Stimulated activated CD4-positive, alpha-beta T cell treated with anti-CD3 and anti-CD28 coated beads, Interleukin-1b, Interleukin-23, amount 100 ng/mL, for 1 hour (primary cell): ENCODE results near the gene CCDC150.
"Not testable (repeated sequence)": the region's sequence is repeated elsewhere in the genome, so short reads cannot be mapped to it uniquely, and the experiment has no call there.

Experiments
- DNase-seq, 2 donors: peaks; one replicate each; pipeline ENCODE4 v3.0.0-alpha.2; 2020; ENCODE audit warnings: low read depth in 2 of 2

CCDC150 gene

GRCh38 chr2:196639180-196640030 is at the start of gene CCDC150:
TSS of gene CCDC150 (plus strand) at chr2:196639715. CDS start at chr2:196639767, 52 bp downstream.
- DNase-seq = peak; percentile 81 to 83

DNA sequence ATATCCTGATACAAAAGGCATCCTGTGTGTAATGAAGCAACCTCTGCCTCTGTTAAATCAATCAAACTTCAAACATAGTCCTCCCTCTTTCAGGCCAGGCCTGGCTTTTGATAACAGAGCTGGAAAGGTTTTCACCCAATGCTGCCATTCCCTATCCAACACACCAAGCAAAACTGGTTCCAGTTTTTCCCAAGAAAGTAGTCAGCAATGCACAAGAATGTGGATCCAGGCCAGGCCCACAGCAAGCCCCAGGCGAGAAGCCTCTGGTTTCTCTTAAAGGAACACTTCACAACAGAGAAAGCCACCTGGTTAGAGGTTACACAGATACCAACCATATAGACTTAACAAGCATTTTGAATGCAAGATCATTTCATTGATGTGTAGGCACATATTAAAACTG is 49.2 kb upstream of the CCDC150 start:
- DNase-seq = no peak

DNA sequence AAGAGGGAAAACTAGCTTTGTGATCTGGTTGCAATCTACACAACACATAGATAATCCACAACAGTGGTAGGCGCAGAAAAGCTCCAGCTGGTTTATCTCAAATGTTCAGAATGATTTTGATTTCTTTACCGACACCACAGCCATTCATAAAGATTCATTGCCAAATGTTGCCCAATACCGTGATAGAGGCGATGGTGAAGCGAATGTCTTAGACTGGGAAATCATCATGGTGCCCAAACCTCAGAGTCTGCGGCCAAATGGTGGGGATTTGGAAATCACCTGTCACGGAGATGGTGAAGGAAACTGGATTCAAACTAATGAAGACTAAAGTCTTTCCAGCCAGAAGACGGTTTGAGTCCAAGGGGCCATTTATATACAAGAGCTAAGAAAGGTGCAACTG is 48.5 kb upstream of the CCDC150 start:
- no peak for DNase-seq

- no peak for DNase-seq
Observed at GRCh38 chr2:196591621-196592022, 47.9 kb upstream of the CCDC150 start.

DNA sequence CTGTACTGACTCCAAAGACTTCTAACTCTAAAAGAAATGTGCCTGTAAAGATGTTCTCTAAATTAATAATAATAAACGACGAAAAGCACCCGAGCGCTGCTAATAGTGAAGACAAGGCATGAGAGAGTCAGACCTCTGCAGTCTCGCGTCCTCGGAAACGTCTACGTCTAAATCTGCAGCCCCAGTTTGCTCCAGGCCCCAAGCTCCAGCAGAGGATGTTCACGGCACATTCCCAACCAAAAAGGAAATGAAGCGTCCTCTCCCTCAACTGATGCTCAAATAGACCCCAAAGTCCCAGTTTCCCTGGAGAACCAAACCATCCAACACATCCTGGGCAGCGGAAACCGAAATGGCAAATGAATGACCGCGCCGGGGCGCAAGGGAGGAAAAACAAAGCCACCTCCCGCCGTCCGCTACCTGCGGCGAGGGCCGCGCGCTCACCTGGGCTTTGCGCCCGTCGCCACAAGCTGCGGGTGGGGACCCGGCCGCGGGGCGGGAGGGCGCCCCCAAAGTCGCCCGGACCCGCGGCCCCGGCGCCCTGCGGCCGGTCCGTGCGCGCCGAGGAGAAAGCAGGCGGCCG is 47.1 kb upstream of the CCDC150 start:
- DNase-seq = no peak

DNA sequence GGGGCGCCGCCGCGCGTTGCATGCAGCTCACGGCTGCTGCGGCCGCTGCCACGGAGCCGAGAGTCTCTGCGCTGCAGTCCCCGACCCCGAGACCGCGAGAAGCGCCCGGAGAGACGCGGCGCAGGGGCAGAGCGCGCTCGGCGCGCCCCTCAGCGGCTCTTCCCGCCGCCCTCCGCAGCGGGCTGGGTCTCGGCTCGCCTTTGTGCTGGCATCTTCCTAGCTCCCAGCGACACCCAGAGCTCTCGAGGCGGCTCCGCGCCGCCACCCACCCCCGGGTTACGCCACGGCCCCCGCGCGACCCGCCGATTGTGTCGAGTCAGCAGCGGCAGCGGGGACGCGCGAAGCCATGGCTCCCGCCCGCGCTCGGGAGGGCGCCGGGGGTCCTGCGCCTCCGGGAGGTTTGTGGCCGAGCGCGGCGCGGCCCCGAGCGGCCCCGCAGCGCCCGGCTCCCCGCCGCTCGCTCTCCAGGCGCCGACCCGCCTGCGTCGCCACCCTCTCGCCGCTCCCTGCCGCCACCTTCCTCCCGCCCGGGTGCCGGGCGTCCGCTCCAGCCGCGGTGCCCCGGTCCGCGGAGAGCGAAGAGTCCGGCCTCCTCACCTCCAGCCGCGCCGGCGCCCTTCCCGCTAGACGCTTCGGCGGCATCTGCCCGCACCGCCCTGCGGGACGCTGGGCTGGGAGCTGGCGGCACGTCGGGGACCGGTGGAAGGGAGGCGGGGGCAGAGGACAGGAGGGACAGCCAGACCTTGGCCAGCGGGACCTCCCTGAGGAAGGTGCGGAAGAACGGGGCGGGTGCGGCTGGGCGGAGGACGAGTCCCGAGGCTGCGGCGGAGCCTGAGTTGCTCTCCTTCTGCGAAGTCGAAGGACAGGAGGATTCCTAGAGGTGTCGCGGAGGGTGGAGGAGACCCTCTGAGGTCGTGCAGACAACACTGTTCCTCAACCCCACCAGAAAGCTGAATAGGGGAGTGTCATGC is 46.3 kb upstream of the CCDC150 start, which contains the start of gene HECW2:
TSS of gene HECW2 (minus strand) at position 644 of the 971 bp plus-strand sequence.
- DNase-seq = no peak

- DNase-seq = no peak
Observed at GRCh38 chr2:196594158-196594557, 45.4 kb upstream of the CCDC150 start.

DNA sequence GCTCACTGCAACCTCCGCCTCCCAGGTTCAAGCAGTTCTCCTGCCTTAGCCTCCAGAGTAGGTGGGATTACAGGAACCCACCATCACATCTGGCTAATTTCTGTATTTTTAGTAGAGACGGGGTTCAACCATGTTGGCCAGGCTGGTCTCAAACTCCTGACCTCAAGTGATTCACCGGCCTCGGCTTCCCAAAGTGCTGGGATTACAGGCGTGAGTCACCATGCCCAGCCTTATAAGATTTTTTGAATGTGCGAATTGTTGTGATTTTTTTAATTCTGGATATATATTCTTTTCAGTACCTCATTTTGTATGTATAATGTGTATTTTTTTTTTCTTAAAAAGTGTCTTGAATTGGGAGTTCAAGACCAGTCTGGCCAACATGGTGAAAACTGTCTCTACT is 42.0 kb upstream of the CCDC150 start:
- no peak for DNase-seq

- DNase-seq = no peak
Observed at GRCh38 chr2:196598412-196598811, 41.1 kb upstream of the CCDC150 start.

DNA sequence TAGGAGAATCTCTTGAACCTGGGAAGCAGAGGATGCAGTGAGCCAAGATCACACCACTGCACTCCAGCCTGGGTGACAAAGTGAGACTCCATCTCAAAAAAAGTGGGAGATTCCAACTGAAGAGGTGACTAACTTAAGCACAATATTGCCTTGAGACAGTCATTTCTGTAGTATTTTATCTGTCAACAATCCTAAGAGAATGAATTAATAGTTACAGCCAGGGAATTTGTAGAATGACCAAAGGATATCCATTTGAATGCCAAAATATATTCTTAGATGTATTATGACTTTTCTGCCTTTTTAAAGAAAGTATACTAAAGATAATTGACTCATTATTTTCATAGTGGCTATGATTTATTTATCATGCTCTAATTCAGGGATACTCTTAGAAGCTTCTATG is 40.7 kb upstream of the CCDC150 start:
- no peak for DNase-seq

DNA sequence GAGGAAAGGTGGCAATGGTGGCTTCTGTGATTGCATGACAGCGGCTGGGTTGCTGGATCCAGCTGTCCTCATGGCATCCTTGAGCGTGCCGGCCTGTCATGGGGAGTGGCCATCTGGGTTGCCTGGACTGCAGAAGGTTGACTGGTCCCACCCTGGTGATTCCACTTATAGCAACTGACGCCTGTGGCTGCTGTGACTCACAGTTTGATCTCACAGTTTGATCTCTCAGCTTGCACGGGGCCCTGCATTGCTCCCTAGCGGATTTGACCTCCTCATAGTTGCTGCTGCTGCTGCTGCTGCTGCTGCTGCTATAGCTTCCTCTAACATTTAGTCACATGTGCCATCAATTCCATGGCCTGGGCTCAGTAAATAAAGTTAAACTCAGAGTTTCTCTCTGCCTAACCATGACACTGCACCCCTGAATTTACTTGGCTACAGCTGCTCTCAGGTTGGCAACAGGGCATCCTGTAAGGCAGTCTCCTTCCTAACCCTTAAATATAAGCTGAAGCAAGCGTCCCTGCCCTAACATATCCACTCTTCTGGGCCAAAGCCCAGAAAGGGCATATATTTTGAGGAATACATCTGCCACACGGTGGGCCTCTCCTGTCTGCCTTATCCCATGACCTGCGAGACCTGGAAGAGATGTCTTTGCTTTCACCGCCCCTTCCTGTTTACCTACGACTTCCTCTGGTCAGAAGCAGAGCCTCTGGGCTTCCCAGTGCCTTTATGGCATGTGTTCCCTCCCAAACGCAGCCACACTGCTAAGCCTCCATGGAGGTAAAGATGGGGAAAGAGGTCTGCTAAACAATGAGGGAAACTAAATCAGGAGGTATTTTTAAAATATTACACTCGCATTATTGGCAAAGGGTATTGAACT is 37.8 kb upstream of the CCDC150 start:
- no peak for DNase-seq

GRCh38 chr2:196604196-196604595 is 35.3 kb upstream of the CCDC150 start:
- DNase-seq = no peak

DNA sequence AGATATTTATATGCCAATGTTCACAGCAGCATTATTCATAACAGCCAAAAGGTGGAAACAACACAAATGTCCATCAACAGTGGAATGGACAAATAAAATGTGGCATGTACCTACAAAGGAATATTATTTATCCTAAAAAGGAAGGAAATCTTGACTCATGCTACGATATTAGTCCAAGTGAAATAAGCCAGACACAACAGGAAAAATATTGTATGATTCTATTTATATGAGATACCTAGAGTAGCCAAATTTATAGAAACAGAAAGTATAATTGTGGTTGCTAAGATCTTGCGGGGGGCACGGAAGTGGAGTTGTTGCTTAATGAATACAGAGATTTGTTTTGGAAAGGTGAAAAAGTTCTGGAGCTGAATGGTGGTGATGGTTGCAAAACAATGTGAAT is 33.0 kb upstream of the CCDC150 start:
- DNase-seq = no peak

GRCh38 chr2:196607073-196607472 is 32.4 kb upstream of the CCDC150 start:
- no peak for DNase-seq

- not testable (repeated sequence) for DNase-seq
Observed at GRCh38 chr2:196607896-196608295, 31.6 kb upstream of the CCDC150 start.

- no peak for DNase-seq
Observed at GRCh38 chr2:196609806-196610205, 29.7 kb upstream of the CCDC150 start.

DNA sequence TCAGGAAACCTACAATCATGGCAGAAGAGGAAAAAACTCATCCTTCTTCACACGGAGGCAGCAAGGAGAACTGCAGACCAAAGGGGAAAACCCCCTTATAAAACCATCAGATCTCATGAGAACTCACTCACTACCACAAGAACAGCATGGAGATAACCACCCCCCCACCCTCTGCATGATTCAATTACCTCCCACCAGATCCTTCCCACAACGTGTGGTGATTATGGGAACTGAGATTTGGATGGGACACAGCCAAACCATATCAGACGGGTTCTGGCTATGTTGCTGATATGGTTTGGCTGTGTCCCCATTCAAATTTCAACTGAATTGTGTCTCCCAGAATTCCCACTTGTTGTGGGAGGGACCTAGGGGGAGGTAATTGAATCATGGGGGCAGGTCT is 28.7 kb upstream of the CCDC150 start:
- DNase-seq = no peak

DNA sequence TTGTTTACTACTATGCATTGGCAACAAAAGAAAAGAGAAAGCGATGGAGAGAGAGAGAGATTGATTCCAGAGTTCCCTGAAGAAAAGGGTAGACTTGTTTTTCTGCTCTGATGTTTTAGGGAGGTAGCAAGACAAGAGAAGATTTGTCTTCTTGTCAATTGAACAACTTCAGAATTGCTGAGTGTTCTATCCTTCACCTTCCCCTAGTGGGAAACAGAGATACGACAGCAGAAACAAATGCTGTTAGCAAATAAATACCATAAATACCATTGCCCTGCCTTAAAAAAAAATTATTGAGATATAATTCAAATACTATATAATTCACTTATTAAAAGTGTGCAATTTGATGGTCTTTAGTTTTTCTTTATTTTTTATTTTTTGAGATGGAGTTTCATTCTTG is 26.2 kb upstream of the CCDC150 start:
- DNase-seq = no peak

GRCh38 chr2:196617430-196617829 is 22.1 kb upstream of the CCDC150 start:
- DNase-seq = no peak

- DNase-seq = no peak
Observed at GRCh38 chr2:196618661-196619060, 20.9 kb upstream of the CCDC150 start.

DNA sequence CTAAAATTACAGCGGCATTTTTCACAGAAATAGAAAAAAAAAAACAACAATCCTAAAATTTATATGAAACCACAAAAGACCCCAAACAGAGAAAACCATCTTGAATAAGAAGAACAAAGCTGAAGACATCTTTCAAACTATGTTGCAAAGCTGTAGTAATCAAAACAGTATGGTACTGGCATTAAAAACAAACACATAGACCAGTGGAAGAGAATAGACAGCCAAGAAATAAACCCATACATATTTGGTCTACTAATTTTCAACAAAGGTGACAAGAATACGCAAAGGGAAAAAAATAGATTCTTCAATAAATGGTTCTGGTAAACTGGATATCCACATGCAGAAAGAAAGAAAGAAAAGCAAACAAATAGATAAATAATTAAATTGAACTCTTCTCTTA is 9.0 kb upstream of the CCDC150 start:
- no peak for DNase-seq
